Gastrocnemius medialis (tissue), 4 donors: ENCODE measurements around the gene DPH2. TPM values are rescaled to one million over a fixed set of nuclear protein-coding genes. Genes with fewer than 3 reads are reported as not detected.

Experiments
- ATAC-seq, 2 donors: fragments of 150-250 bp; one replicate each; pipeline ENCODE4 v1.9.1; 2016
- DNase-seq, 2 donors: peaks; one replicate each; pipeline ENCODE4 v3.0.0-alpha.2; 2019
- H3K27ac ChIP-seq, 4 donors: fragments of 200-600 bp; sonication (generic); 1 replicate in 1 of 4; 2 replicates in 3 of 4; pipeline ENCODE4 v1.5.1; 2016 to 2018; ENCODE audit warnings: mild to moderate bottlenecking in 2 of 4, moderate library complexity in 1 of 4
- H3K27me3 ChIP-seq, 3 donors: fragments of 200-600 bp; sonication (generic) in 2 of 3; 1 replicate in 1 of 3; 2 replicates in 2 of 3; pipeline versions ENCODE4 v1.5.1 to v1.6.0; 2016 to 2019; ENCODE audit warnings: mild to moderate bottlenecking in 1 of 3, moderate library complexity in 1 of 3
- H3K36me3 ChIP-seq, 2 donors: fragments of 200-600 bp; sonication (generic) in 1 of 2; one replicate each; pipeline ENCODE4 v1.5.1; 2017 to 2018
- H3K4me1 ChIP-seq, 2 donors: fragments of 200-600 bp; sonication (generic) in 1 of 2; one replicate each; pipeline ENCODE4 v1.5.1; 2016 to 2017; ENCODE audit warnings: mild to moderate bottlenecking in 2 of 2
- H3K4me3 ChIP-seq, 4 donors: fragments of 200-600 bp; sonication (generic) in 3 of 4; 1 replicate in 1 of 4; 2 replicates in 3 of 4; pipeline ENCODE4 v1.5.1; 2016 to 2019; ENCODE audit warnings: mild to moderate bottlenecking in 2 of 4
- H3K9me3 ChIP-seq, 3 donors: fragments of 200-600 bp; sonication (generic) in 2 of 3; 1 replicate in 1 of 3; 2 replicates in 2 of 3; pipeline ENCODE4 v1.5.1; 2016 to 2019
- POLR2A ChIP-seq, 2 donors: fragments of 450-650 bp; IDR thresholded peaks; one replicate each; pipeline ENCODE4 v1.6.1; 2017; ENCODE audit warnings: antibody characterized with exemption in 2 of 2, mild to moderate bottlenecking in 2 of 2, moderate library complexity in 2 of 2
- in situ Hi-C, 4 donors: fragments of 200-750 bp; cut with MboI; loops; one replicate each; pipeline versions ENCODE4 v1.15.0 to v1.8.0; 2017; ENCODE audit warnings: low sequenced_read_pairs in 4 of 4
- intact Hi-C: fragments of 100-400 bp; cut with DNase I; formaldehyde crosslinking; loops from one replicate; pipeline ENCODE4 v1.15.1; 2023; ENCODE audit warnings: low total_unique reads
- total RNA-seq, 4 donors: library from RNA; depleted of rRNA; stranded (reverse); fragments of >200 nt; gene quantifications; one replicate each; pipeline versions ENCODE4 v1.1.0 to v1.2.3, GENCODE V29; 2016
- TF ChIP-seq, protein P1 (sequence below), 5 experiments: fragments of 450-650 bp in 3 of 5; fragments of 200-600 bp in 2 of 5; sonication (generic) in 2 of 5; IDR thresholded peaks in 4 of 5; conservative IDR thresholded peaks in 1 of 5; 1 replicate in 4 of 5; 2 replicates in 1 of 5; pipeline ENCODE4 v1.5.1; 2016 to 2019; ENCODE audit warnings: antibody characterized with exemption in 5 of 5, mild to moderate bottlenecking in 3 of 5, moderate library complexity in 3 of 5

DPH2 gene
- total RNA-seq, 4 donors from 2014 or later = 53.1 to 68.3 (median 55.3) TPM

DNA sequence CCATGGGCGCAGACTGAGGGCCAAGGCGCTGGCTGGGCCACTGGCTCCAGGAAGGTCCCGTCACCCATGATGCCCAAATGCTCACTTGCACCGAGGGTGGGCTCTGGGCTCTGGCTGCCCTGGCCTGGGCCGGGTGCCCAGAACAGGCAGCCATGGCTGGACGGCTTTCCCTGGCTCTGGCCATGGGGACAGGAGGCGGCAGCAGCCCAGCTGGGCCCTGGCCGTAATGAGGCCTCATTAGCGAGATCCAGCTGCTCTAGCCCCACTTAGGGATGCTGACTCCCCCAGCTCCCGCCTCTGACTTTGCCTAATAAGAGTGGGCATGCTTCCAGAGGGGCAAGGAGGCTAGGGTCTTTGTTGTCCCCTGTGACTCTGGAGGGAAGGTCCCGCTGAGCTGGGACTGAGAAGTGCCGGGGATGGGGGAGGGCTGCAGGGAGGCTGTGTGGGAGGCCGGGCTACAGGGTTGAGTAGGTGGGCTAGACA, 49.7 kb downstream of the DPH2 start:
- Histone ChIP-seq H3K27ac (no peak overlapping the region), H3K4me1 (no peaks in the 10 kb centered on the region), H3K27me3 (no peaks in the 10 kb centered on the region), H3K36me3 (no peaks in the 10 kb centered on the region), H3K9me3 (no peaks in the 10 kb centered on the region), H3K4me3 (no peak overlapping the region)
- TF ChIP-seq, protein P1, sequence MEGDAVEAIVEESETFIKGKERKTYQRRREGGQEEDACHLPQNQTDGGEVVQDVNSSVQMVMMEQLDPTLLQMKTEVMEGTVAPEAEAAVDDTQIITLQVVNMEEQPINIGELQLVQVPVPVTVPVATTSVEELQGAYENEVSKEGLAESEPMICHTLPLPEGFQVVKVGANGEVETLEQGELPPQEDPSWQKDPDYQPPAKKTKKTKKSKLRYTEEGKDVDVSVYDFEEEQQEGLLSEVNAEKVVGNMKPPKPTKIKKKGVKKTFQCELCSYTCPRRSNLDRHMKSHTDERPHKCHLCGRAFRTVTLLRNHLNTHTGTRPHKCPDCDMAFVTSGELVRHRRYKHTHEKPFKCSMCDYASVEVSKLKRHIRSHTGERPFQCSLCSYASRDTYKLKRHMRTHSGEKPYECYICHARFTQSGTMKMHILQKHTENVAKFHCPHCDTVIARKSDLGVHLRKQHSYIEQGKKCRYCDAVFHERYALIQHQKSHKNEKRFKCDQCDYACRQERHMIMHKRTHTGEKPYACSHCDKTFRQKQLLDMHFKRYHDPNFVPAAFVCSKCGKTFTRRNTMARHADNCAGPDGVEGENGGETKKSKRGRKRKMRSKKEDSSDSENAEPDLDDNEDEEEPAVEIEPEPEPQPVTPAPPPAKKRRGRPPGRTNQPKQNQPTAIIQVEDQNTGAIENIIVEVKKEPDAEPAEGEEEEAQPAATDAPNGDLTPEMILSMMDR (IDR thresholded peaks at IDR 0.05 in 4 of 5, conservative IDR thresholded peaks at IDR 0.05 in 1 of 5) = no peak
- TF ChIP-seq POLR2A (IDR thresholded peaks at IDR 0.05) = no peak
- intact Hi-C loops = no loop called here
- ATAC-seq = no peak
- DNase-seq = no peak
- in situ Hi-C loops = no loop called here

DNA sequence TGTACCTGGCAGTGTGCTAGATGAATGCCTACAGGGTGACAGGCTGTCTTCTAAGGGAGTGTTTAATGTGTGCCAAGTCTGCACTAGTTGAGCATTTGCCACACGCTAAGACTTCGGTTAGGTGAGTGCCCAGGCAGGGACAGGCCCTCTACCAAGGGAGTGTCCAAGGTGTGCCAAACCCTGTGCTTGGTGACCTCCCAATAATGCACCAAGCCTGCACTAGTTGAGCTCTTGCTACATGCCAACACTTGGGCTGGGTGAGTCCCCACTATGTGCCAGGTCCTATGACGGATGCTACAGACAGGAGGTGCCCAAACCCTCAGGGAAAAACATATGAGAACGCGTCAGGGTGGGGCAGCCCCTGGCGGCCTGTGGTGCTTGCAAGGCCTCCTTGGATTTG, 50.7 kb downstream of the DPH2 start:
- intact Hi-C loops (no loop called here), in situ Hi-C loops (no loop called here)
- no peak overlapping the region for H3K27ac ChIP-seq
- TF ChIP-seq, protein P1 (IDR thresholded peaks at IDR 0.05 in 4 of 5, conservative IDR thresholded peaks at IDR 0.05 in 1 of 5) = no peak
- TF ChIP-seq POLR2A (IDR thresholded peaks at IDR 0.05) = no peak
- H3K4me1 ChIP-seq = no peaks in the 10 kb centered on the region
- H3K9me3 ChIP-seq = no peaks in the 10 kb centered on the region
- H3K27me3 ChIP-seq = no peaks in the 10 kb centered on the region
- DNase-seq (no peak), ATAC-seq (no peak)
- H3K36me3 ChIP-seq = no peaks in the 10 kb centered on the region
- H3K4me3 ChIP-seq = no peak overlapping the region

DNA sequence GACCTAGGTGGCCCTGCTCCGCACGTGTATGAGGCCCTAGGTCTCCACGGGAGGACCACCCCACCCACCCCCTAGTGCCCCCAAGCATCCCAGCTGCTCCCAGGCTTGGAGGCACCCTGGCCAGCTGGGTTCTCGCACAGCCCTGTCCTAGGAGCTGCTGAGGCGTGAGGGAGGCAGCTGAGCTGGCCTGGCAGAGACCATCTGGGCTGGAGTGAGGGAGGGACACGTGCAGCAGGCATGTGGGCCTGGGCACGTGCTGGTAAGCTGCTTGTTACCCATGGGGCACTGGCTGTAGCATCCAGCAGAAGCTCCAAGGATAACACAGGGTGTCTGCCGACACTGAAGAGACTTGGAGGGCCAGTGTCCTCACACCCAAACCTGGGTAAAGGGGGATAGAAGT, 51.3 kb downstream of the DPH2 start:
- H3K36me3 ChIP-seq = no peaks in the 10 kb centered on the region
- no peaks in the 10 kb centered on the region for H3K4me1 ChIP-seq
- ATAC-seq = no peak
- no peak for DNase-seq
- intact Hi-C loops = no loop called here
- no peaks in the 10 kb centered on the region for H3K9me3 ChIP-seq
- no peak overlapping the region for H3K27ac ChIP-seq
- no peak overlapping the region for H3K4me3 ChIP-seq
- TF ChIP-seq POLR2A (IDR thresholded peaks at IDR 0.05) = no peak
- TF ChIP-seq, protein P1 (IDR thresholded peaks at IDR 0.05 in 4 of 5, conservative IDR thresholded peaks at IDR 0.05 in 1 of 5) = no peak
- H3K27me3 ChIP-seq = no peaks in the 10 kb centered on the region
- in situ Hi-C loops = no loop called here

DNA sequence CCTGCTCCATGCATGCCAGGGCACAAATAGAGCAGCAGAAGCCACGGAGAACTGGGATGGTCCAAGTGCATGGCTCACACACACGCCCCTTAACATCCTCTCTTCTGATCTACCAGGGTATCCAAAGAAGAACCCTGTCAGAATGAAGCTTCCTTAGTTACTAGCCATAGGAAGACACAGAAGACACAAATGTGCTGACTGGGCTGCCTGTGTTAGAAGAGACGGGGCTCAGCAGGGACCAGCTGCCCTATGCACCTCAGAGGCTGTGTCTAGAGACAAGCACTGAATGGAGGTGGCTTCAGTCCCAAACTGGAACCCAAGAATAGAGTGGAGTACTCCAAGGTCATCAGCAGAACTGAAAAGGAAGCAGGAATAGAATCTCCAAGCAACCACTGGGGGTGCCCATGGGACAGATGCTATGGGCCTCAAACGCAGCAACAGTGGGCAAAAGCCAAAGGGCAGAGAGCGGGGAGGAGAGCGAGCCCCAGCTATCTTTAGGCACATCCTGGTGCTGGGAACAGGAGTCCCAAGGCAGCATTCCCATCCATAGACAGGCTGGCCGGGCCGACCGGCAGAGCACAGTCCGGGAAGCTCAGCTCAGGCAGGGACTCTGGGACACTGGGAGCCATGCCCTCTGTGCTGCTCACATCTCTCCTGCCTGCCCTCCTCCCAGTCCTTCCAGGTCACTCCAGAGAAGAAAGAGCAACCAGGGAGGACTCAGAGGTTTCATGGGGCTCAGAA, 51.9 kb downstream of the DPH2 start:
- ATAC-seq = peak in 1 of 2 donors; percentile 53
- H3K9me3 ChIP-seq = no peaks in the 10 kb centered on the region
- H3K4me3 ChIP-seq = no peak overlapping the region
- no peaks in the 10 kb centered on the region for H3K36me3 ChIP-seq
- peak overlapping the region in 1 of 4 donors; percentile 42 for H3K27ac ChIP-seq
- TF ChIP-seq, protein P1 (IDR thresholded peaks at IDR 0.05 in 4 of 5, conservative IDR thresholded peaks at IDR 0.05 in 1 of 5) = no peak
- no peak for TF ChIP-seq POLR2A (IDR thresholded peaks at IDR 0.05)
- DNase-seq = no peak
- intact Hi-C loops (no loop called here), in situ Hi-C loops (no loop called here)
- no peaks in the 10 kb centered on the region for H3K4me1 ChIP-seq
- H3K27me3 ChIP-seq = no peaks in the 10 kb centered on the region

Other genes starting within 250 kb of the DPH2 start
- 1 to 10 TPM in 1 of 4 donors, under 1 TPM in 1, not detected in 2; 0.25 to 1.8 TPM for gene ARTN, start 36.2 kb upstream of the DPH2 start, total RNA-seq
- 100 to 1,000 TPM in 3 of 4 donors, 10 to 100 TPM in 1; 81.9 to 171 (median 105) TPM for gene IPO13, start 23.1 kb upstream of the DPH2 start, total RNA-seq
- gene ATP6V0B, start 5.0 kb downstream of the DPH2 start, total RNA-seq = 100 to 1,000 TPM; 156 to 242 (median 195) TPM
- 10 to 100 TPM; 63.5 to 97.8 (median 72.1) TPM for gene B4GALT2, start 9.2 kb downstream of the DPH2 start, total RNA-seq
- 1 to 10 TPM in 2 of 4 donors, under 1 TPM in 2; 0.73 to 2.9 (median 1.2) TPM for gene CCDC24, start 21.6 kb downstream of the DPH2 start, total RNA-seq
- gene SLC6A9, start 61.5 kb downstream of the DPH2 start, total RNA-seq = under 1 TPM in 3 of 4 donors, not detected in 1; 0.16 to 0.63 (median 0.29) TPM
- gene KLF17, start 148.8 kb downstream of the DPH2 start, total RNA-seq = not detected
- not detected for gene KLF18, start 171.6 kb downstream of the DPH2 start, total RNA-seq
- gene DMAP1, start 243.5 kb downstream of the DPH2 start, total RNA-seq = 10 to 100 TPM; 24.9 to 42.2 (median 34.9) TPM